GM18861 (cell line): ENCODE results near the gene FAM210A.
A peak's percentile ranks its signal among the peaks of the same experiment; 100 is the strongest.

Source experiments
- ATAC-seq: cut with Tn5 transposase; IDR thresholded peaks from one replicate; pipeline ENCODE4 v1.9.1; 2021; ENCODE audit not compliant: unreplicated experiment

FAM210A gene

DNA sequence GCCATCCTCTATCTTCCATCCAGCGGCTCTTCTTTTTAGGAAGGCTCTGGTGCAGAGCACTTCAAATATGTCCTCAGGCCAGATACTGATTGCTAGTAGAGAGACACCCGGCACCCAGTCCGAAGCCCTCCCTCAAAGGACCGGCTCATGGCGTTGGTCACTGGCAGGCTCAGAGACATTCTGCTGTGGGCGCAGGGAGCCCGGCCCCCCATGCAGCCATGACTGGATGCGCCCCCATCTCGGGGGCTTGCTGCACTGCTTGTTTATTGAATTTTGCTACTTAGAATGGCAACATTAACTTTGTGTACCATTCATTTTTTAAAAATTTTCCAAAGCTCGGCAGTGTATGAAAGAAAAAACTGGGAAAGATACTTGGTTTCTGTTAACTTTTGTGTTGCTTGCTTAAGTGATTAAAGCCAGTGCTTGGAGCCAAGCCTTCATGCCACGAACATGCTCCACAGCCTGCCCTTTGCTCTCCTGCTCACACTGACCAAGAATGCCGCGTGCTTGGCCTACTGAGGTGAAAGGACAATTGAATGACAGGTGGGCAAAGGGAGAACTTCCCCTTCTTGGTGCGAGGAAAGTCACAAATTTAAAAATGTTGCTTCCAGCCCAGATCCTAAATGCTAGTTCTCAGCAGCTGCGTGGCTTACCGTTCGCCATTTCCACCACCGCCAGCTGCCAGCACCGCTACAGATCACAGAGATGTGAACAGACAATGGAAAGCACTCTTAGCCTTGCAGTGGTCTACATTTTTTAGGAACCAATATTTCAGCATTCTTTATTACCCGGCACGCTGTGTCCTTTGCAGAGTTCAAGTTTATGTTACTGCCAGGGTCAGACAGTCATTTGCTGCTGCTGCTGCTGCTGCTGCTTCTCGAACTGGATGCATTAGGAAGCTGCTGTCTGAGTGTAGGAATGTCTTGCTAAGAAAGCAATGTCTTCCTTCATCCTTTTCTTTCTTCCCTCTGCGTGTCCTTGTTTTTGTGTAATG, 76.7 kb downstream of the FAM210A start:
- ATAC-seq: no peak

DNA sequence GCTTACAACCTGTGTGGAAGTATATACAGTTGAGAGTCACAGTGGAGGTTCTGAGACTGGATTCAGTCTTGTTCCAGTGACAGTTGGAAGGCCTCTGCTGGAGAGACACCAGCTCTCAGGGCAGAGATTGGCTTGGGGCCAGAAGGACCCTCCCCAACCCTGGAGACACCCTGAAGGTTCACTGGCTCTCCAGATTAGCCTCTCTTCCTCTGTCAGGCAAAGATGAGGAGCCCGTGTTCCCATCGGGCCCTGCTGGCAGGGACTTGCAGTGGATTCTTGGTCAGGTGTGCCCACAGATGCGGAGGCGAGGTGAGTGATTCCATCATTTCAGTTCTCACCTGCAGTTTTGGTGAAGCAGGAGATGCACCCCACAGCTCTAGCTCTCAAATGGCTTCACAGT, 78.6 kb downstream of the FAM210A start:
- ATAC-seq: no peak

DNA sequence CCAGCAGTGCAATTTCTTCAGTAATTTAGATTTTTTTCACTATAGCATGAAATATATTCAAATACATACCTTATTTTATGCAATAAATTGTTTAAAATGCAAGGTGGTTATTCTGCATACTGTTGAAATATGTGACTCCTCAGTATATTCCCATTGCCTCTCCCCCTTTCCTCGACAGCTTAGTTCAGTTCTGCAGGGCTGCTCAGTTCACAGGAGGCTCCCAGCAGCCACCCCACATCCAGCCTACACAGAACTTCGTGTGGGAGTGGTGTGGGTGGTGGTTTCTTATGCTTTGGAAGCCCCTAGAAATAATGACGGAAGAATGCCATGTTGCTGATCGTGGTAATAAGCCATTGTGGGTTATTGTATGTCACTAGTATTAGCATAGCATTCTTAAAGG, 79.7 kb downstream of the FAM210A start:
- ATAC-seq: no peak

DNA sequence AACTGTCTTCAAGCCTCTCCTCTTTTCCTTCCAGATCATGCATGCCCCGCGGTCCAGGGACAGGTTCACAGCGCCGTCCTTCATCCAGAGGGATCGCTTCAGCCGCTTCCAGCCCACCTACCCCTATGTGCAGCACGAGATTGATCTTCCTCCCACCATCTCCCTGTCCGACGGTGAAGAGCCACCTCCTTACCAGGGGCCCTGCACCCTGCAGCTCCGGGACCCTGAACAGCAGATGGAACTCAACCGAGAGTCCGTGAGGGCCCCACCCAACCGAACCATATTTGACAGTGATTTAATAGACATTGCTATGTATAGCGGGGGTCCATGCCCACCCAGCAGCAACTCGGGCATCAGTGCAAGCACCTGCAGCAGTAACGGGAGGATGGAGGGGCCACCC, 81.3 kb downstream of the FAM210A start:
- no peak for ATAC-seq

DNA sequence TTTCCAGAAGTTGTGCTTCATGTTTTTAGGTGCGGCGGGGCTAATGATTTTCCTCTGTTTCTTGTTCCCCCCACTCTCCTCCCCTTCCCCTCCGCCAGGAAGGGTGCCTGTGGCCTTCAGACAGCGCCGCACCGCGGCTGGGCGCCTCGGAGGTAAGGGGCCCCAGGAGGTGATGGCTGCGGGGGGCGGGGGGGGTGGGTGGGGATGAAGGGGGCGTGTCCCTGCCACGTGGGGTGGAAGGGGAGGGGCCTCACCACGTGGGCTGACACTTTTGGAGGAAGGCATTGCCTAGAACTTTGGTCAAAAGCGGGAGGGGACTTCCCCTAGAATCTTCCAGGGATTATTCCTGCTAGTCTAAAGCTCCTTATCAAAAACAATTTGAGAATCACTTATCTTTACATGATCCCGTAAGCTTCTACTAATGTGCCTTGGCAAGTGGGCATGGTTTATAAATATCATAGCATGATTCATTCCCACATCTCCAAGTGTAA, 83.1 kb downstream of the FAM210A start:
- no peak for ATAC-seq

DNA sequence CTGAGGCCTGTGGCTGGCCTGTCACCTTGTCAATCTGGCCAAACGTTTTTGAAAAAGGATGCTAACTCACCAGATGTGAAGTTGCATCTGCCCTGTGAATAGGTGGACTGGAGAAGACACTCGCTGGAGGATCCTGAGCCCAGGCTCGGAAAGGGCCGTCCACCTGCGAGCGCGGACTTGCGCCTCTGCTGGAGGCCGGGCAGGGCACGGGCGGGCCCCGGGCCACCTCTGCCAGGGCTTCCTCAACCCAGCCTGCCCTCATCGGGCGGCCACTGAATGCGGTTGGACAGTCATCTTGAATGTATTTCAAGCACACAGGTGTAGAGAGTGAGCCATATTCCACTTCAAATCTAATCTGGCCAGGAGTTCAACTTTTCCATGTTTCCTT, 83.9 kb downstream of the FAM210A start:
- no peak for ATAC-seq

DNA sequence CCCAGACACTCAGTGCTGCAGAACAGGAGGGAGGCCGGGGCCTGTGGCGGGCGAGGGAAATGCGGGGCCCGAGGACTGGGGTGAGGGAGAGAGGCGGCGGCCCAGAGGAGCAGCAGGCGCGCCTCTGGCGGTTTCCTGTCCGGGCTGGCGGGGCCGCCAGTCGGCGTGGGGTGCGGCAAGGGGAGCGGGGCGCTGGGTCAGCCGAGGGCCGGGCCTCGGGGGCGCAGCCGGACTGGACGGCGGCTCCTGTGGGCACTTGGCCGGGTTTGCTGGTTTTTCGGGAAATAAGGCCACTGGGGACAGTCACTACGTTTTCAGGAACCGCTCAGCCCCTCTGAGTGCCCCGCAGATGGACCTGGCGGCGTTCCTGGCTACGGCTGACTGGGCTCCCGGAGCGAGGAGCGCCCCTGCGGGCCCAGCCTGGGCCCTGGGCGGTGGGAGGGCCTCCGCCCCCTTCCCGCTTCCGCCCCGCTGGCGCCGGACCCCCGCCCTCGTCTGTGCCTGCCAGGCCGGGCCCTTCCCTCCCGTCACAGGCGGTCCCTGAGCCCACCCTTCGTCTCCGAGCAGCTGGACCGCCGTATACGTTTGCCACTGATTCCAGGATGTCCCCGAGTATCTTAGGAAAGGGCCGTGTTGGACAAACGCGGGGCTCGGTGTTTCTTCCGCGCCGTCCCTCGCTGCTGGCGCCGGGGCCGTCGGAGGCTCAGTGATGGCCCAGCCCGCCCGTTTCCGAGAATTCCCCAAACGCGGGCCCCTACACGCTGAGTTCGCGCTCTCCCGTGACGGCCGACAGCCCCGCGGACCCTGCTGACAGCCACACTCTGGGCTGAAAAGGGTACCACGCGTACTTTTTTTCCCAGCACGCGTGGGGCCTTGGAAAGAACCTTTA, 84.6 kb downstream of the FAM210A start:
- ATAC-seq: no peak

DNA sequence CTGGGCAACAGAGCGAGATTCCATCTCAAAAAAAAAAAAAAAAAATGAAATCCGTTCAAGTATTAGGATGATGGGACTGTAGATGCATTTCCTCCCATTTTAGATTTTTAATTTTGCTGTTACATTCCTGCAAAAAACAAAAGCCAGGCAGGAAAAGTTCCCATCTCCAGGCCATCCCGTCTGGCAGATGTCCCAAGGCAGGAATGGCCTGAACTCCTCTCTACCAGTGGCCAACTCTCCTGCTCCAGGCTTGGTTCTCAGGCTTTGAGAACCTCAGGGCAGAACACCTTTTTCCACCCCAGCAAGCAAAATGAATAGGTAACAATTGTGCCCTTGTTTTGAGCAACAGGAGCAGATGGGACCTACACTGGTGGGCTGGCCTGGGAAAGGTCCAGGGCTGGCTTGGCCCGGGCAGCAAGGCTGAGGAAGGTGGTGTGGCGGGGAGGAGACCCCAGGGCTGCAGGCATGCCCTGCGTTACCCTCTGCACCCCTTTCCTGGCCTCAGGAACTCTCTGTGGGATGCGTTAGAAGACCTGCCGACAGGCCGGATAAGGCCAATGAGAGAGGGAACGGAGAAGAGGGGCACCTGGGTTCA, 86.0 kb downstream of the FAM210A start:
- ATAC-seq: no peak

DNA sequence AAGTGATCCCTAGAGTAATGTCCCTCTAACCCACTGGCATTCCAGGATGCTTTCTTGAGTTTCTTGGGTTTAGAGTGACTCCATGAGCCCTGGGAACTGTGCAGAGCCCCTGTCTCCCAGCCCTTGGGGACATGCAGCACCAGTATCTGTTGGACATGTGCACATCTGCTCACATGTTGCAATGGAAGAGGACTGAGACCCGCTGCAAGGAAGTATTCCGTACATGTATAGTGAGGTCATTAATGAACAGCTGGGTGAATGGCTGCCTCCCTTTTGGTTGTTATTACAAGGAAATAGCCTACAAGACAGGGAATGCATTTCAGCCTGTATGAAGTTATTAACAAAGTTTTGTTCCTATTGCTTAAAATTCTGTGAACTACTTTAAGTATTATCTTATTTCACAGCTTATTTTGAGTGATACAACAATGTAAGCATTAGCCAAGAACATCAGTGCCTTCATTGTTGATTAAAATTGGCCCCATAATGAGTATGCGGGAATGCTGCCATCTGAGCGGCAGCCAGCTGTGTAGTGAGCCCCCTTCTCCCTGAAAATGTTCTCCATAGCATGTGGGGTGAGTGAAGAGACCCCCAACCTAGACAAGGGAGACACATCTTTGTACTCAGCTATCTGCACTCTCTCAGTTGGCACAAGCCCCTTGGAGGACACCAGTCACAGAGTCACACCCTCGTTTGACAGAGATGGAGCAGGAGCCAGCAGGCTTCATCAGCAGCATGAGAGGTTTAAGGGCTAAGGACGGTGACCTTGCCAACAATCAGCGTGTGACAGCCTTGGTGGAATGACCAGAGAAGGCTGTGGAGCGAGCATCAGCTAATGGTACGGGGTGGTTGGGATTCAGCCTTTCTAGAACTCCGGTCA, 87.4 kb downstream of the FAM210A start:
- no peak for ATAC-seq

DNA sequence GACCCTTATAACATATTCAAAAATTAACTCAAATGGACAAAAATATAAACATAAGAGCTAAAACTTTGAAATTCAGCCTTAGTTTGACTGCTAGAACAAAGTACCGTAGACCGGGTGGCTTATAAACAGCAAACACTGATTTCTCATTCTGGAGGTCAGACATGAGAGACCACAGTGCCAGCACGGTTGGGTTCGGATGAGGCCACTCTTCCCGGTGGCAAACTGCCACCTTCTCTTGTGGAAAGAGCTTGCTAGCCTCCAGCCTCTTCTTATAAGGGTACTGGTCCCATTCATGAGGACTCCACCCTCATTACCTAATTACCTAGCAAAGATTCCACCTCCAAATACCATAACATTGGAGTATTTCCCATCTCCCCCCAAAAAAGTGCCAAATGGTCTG, 91.3 kb downstream of the FAM210A start:
- no peak for ATAC-seq

DNA sequence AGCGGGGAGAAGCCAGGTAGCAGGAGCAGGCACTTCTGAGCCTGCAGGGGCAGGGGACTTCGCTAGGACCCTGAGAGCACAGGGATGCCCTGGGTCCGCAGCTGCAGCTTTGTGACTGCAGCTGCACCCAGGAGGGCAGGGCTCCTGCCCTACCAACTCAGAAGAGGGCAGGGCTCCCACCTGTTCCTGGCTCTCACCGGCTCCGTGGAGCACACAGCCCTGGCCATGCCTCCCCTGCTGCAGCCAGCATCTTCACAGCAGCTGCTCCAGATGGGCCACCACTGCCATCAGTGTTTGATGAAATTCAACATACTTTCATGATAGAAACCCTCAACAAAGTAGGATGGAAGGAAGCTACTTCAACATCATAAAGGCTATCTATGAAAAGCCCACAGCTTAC, 92.7 kb downstream of the FAM210A start:
- ATAC-seq: no peak

DNA sequence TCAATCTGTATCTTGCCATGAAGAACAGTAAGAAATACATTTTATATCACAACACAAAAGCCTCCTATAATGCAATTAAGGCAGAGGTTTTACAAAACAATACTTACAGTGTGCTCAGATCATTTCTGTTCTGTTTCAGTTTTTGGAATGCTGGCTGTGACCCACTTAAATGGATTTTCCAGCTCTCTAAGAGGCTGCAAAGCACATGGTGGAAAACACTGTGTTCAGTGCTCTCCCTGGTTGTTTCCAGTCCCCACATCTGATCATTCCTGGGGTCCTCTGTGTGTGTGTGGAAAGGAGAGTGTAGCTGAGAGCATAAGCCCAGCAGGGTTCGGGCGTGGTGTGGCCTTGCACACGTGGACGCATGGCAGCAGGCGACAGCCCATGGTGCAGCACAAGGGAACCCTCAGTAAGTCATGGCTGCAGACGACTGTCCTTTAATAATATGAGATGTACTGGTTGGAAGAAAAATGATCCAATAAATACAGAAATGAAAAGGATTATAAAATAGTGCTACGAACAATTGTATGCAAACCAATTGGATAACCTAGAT, 95.6 kb downstream of the FAM210A start:
- no peak for ATAC-seq

DNA sequence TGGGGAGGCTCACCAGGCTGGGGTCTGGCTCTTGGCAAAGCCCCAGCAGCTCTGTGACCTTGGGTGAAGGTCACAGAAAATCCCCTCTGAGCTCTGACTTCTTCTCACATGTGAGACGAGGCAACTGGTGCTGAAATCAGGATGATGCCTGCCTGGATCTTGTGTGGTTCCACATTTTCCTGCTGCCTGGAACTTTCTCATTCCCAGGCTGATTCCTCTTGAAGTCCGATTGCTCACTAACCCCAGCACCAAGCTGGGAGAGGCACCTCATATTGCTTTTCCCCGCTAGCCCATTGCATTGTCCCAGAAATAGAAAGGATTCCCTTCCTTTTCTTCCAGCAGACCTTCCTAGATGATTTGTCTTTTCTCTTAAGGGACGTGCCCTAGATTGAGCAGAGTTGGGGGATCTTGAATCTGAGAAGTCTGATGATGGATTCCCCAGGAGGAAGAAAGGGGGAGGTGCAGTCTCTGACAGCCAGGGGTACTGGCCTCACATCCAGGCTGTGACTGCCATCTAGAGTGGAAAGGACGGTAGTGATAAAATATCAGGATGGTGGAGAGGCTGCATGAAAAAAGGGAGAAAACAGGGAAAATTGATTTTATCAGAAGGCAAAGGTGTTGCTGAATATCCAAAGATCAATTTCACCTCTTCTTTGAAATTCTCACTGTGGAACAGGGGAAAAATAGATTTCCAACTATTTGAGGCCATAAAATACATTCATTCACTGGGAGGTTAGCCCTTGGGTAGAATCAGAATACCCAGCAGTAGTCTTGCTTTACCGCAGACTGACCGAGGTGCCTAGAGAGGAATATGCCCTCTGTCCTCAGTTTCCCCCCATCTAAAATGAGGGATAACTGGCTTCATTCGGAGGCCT, 96.3 kb downstream of the FAM210A start:
- peak; percentile 79 for ATAC-seq

DNA sequence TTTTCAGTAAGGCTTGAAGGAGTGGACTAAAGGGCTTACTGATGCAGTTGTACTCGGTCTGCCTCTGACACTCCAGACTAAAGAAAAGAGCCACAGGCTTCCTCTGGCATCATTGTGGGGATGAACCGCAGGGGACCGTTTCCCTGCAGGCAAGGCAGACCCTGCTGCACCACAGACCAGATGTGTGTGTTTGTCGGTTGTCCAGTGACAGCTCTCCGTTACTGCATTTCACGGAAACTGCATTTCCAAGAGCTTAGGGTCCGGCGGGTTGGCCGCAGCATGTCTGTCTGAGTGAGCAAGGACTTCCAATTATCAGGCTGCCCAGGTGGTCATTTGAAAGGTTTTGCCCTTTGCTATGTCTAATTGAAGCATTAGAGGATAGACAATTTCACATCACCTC, 98.1 kb downstream of the FAM210A start:
- ATAC-seq: no peak

DNA sequence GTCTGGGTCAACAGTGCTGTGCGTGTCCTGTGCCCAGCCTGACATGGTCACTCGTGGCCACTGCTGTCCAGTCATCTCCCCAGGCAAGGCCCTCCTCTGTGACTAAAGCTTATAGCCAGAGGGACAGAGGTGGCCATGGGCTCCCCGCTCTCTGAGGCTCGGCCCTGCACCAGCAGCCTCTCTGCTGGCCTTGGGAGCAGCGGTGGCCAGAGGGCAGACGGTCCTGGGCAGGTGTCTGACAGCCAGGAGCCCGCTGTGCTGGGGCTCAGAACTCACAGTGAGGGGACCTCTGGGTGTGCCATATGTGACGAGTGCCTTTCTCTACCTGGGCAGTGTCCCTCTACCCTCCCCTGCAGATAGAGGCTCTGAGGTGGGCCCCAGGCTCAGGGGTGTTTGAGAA, 98.7 kb downstream of the FAM210A start:
- ATAC-seq: no peak

DNA sequence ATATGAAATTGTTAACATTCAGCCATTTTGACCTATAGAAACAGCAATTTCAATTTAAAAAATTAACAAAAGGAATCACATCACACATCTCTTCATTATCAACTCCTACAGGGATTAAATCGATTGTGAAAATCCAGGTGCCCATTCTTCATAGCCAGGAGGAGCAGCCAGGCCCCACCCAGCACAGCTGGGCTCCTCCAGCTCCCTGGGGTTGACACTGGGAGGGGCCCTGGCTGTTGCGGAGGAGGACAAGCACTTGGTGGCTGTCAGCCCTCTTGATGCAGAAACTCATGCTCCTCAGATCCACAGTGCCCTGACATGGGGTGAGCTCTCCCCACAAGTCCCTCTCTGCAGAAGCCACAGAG, 99.8 kb downstream of the FAM210A start:
- ATAC-seq: no peak

DNA sequence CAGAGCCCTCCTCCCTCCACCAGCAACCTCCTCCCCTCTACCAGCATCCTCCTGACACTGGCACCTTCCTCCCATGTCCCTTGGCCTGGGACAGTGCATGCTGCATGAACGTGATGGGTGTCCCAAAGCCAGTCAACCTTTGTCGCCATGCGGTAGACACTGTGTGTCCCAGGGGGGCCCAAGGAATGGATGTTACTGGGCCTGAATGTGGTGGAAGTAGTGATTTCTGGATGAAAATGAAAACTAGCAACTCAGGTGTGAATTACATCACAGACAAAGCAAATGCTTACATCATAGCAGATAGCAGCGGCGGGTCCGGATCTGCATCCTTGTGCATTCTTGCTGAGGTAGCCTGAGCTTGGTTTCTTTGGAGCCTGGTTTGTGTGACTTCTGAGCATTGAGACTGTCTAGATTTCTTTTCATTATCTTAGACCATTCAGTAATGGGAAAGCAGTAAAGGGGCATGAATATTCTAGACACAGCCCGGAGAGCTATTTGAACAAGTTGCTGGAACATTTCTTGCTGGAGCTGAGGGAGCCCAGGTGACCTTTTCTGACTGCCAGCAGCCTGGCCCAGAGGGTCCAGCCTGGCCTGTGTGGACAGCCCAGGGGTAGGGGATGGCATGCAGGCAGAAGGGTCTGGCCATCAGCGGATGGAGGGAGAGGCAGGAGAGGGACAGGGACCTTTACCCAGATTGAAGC, 100.4 kb downstream of the FAM210A start:
- no peak for ATAC-seq

DNA sequence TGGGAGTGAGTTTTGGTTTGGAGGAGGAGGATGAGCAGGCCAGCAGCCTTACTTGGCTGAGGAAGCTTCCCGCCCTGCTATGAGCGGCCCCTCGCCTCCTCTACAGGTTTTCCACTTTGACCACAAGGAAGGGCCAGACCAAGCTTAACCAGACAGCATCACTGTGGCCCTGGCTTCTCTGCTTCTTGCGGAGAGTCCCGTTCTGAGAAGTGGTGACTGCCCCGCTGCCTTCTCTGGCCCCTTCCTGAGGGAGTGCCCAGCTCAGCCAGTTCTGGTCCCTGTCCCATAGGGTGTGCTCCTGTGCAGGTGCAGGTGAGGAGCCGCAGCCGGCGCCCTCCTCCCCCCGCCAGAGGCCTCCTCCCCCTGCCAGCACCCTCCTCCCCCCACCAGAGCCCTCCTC, 101.0 kb downstream of the FAM210A start:
- no peak for ATAC-seq
